H9 (cell line): Measurements from ENCODE around the gene MUC21. TPM values are rescaled to one million over a fixed set of nuclear protein-coding genes. Genes with fewer than 3 reads are reported as not detected.

Experiments used
- DNase-seq: peaks from one replicate; pipeline ENCODE4 v3.0.0-alpha.2; 2017
- H2AFZ ChIP-seq: one replicate; pipeline ENCODE4 v1.6.1; 2013; ENCODE audit warnings: mild to moderate bottlenecking, low read length, control low read depth, moderate library complexity
- H2AK5ac ChIP-seq: 2 replicates; pipeline ENCODE4 v1.6.1; 2013; ENCODE audit warnings: low read length, control low read depth, mixed read lengths; ENCODE audit not compliant: insufficient read length
- H2BK120ac ChIP-seq: one replicate; pipeline ENCODE4 v1.6.1; 2013; ENCODE audit warnings: low read depth, mild to moderate bottlenecking, low read length, control low read depth, inconsistent platforms; ENCODE audit not compliant: poor library complexity, severe bottlenecking
- H2BK12ac ChIP-seq: 2 replicates; pipeline ENCODE4 v1.6.1; 2013; ENCODE audit warnings: low read length, control low read depth, mixed read lengths, low read depth; ENCODE audit not compliant: insufficient read length
- H2BK15ac ChIP-seq: 2 replicates; pipeline ENCODE4 v1.6.1; 2013; ENCODE audit warnings: low read depth, low read length, control low read depth
- H2BK20ac ChIP-seq: one replicate; pipeline ENCODE4 v1.6.1; 2013; ENCODE audit warnings: low read depth, mild to moderate bottlenecking, low read length, control low read depth, inconsistent platforms; ENCODE audit not compliant: poor library complexity, severe bottlenecking
- H2BK5ac ChIP-seq: 2 replicates; pipeline ENCODE4 v1.6.1; 2013; ENCODE audit warnings: low read length, control low read depth, mixed read lengths; ENCODE audit not compliant: insufficient read length
- H3K14ac ChIP-seq: 2 replicates; pipeline ENCODE4 v1.6.1; 2013; ENCODE audit warnings: low read length, control low read depth; ENCODE audit not compliant: insufficient read depth
- H3K18ac ChIP-seq: 2 replicates; pipeline ENCODE4 v1.6.1; 2013; ENCODE audit warnings: low read depth, mild to moderate bottlenecking, mixed read lengths, low read length, control low read depth; ENCODE audit not compliant: insufficient read length
- H3K23ac ChIP-seq: 2 replicates; pipeline ENCODE4 v1.6.1; 2013; ENCODE audit warnings: low read length, control low read depth, mixed read lengths, low read depth; ENCODE audit not compliant: insufficient read length
- H3K23me2 ChIP-seq: 2 replicates; pipeline ENCODE4 v1.6.1; 2013; ENCODE audit warnings: low read depth, mild to moderate bottlenecking, mixed read lengths, low read length, control low read depth; ENCODE audit not compliant: insufficient read length, poor library complexity, severe bottlenecking
- H3K27ac ChIP-seq: 2 replicates; pipeline ENCODE4 v1.5.1; 2013; ENCODE audit warnings: low read length, control low read depth, mixed read lengths, low read depth; ENCODE audit not compliant: insufficient read length
- H3K27me3 ChIP-seq: 2 replicates; pipeline ENCODE4 v1.6.1; 2013; ENCODE audit warnings: low read length, control low read depth, inconsistent platforms; ENCODE audit not compliant: insufficient read depth
- H3K4ac ChIP-seq: 2 replicates; pipeline ENCODE4 v1.6.1; 2013; ENCODE audit warnings: low read depth, mild to moderate bottlenecking, control low read depth, inconsistent platforms, low read length, moderate library complexity
- H3K4me1 ChIP-seq: 2 replicates; pipeline ENCODE4 v1.6.1; 2013; ENCODE audit warnings: low read length, control low read depth, inconsistent platforms; ENCODE audit not compliant: insufficient read depth
- H3K4me2 ChIP-seq: 2 replicates; pipeline ENCODE4 v1.6.1; 2013; ENCODE audit warnings: low read length, control low read depth, mixed read lengths; ENCODE audit not compliant: insufficient read length, insufficient read depth
- H3K56ac ChIP-seq: 2 replicates; pipeline ENCODE4 v1.6.1; 2013; ENCODE audit warnings: low read depth, mild to moderate bottlenecking, mixed read lengths, low read length, control low read depth; ENCODE audit not compliant: insufficient read length
- H3K79me1 ChIP-seq: 2 replicates; pipeline ENCODE4 v1.6.1; 2013; ENCODE audit warnings: low read depth, mild to moderate bottlenecking, moderate library complexity, low read length, control low read depth, inconsistent platforms; ENCODE audit not compliant: insufficient read depth, poor library complexity, severe bottlenecking
- H3K79me2 ChIP-seq: 2 replicates; pipeline ENCODE4 v1.6.1; 2013; ENCODE audit warnings: low read length, control low read depth, inconsistent platforms; ENCODE audit not compliant: insufficient read depth
- H3K9ac ChIP-seq: 2 replicates; pipeline ENCODE4 v1.6.1; 2013; ENCODE audit warnings: low read length, control low read depth, mixed read lengths; ENCODE audit not compliant: insufficient read length; ENCODE audit errors: extremely low read depth
- H3K9me3 ChIP-seq: one replicate; pipeline ENCODE4 v1.6.1; 2013; ENCODE audit warnings: low read depth, low read length, inconsistent platforms; ENCODE audit not compliant: control insufficient read depth
- H3T11ph ChIP-seq: one replicate; pipeline ENCODE4 v1.6.1; 2013; ENCODE audit warnings: mild to moderate bottlenecking, low read length, control low read depth, inconsistent platforms
- H4K20me1 ChIP-seq: one replicate; pipeline ENCODE4 v1.6.1; 2013; ENCODE audit not compliant: control insufficient read depth, insufficient read length, insufficient read depth
- H4K5ac ChIP-seq: 2 replicates; pipeline ENCODE4 v1.6.1; 2013; ENCODE audit warnings: low read depth, mild to moderate bottlenecking, mixed read lengths, low read length, control low read depth; ENCODE audit not compliant: insufficient read length
- H4K8ac ChIP-seq: replicated peaks from 2 replicates; pipeline ENCODE4 v1.6.1; 2013; ENCODE audit warnings: low read length, control low read depth, mixed read lengths, low read depth; ENCODE audit not compliant: insufficient read length
- H4K91ac ChIP-seq: 2 replicates; pipeline ENCODE4 v1.6.1; 2013; ENCODE audit warnings: low read depth, mild to moderate bottlenecking, moderate library complexity, mixed read lengths, low read length, control low read depth; ENCODE audit not compliant: insufficient read length
- H3K27ac Mint-ChIP-seq, 3 experiments: 2 replicates in 2 of 3; 3 replicates in 1 of 3; pipeline ENCODE4 v1.8.0; 2020 to 2021; ENCODE audit warnings: mixed read lengths in 3 of 3, mild to moderate bottlenecking in 1 of 3, moderate library complexity in 1 of 3
- H3K27me3 Mint-ChIP-seq: 2 replicates; pipeline ENCODE4 v1.8.0; 2021; ENCODE audit warnings: low read depth, mild to moderate bottlenecking, moderate library complexity, mixed read lengths
- H3K36me3 Mint-ChIP-seq, 3 experiments: 2 replicates in 2 of 3; 3 replicates in 1 of 3; pipeline ENCODE4 v1.8.0; 2020 to 2021; ENCODE audit warnings: low read depth in 3 of 3, mixed read lengths in 3 of 3; ENCODE audit not compliant: insufficient read depth in 1 of 3
- H3K4me1 Mint-ChIP-seq, 2 experiments: 2 replicates each; pipeline ENCODE4 v1.8.0; 2020; ENCODE audit warnings: mixed read lengths in 2 of 2
- H3K4me3 Mint-ChIP-seq, 2 experiments: 2 replicates in 1 of 2; 3 replicates in 1 of 2; pipeline ENCODE4 v1.8.0; 2020 to 2021; ENCODE audit warnings: mild to moderate bottlenecking in 2 of 2, mixed read lengths in 2 of 2, moderate library complexity in 1 of 2
- H3K9me3 Mint-ChIP-seq, 2 experiments: 2 replicates in 1 of 2; 3 replicates in 1 of 2; pipeline ENCODE4 v1.8.0; 2020; ENCODE audit warnings: mild to moderate bottlenecking in 2 of 2, mixed read lengths in 2 of 2, moderate library complexity in 1 of 2
- CTCF ChIP-seq: fragments of 200-600 bp; sonication (generic); conservative IDR thresholded peaks from 3 replicates; pipeline ENCODE4 v1.8.0; 2021; ENCODE audit warnings: antibody characterized with exemption, mild to moderate bottlenecking
- WGBS: extraction: QIAGEN DNeasy Blood & Tissue Kit; methylation state at CpG from one replicate; pipeline ENCODE4 v1.1.7; 2013; ENCODE audit warnings: missing lambda C conversion rate, low lambda C conversion rate, mixed read lengths; ENCODE audit not compliant: insufficient read length; ENCODE audit errors: extremely low coverage; 5-methylcytosine and 5-hydroxymethylcytosine counted together
- total RNA-seq: library from RNA; stranded (reverse); gene quantifications from 2 replicates; pipeline ENCODE4 v1.2.1, GENCODE V29; 2021

The MUC21 gene
- total RNA-seq, 1 experiment from 2014 or later: not detected

DNA sequence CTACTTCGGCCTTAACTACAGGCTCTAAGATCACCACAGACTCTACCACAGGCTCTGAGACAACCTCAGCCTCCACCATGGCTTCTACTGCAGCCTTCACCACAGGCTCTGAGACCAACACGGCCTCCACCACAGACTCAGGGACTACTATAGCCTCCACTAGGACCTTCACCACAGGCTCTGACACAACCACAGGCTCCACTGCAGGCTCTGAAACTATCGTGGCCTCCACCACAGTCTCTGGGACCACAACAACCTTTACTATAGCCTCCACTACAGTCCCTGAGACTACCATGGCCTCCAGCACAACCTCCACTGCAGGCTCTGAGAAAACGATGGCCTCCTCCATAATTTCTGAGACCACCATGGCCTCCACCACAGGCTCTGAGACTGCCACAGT lies 42.1 kb downstream of the MUC21 start:
- no peak for DNase-seq
- Mint-ChIP-seq H3K9me3 (peaks cover 13 to 23% of the 10 kb centered on the region in 2 experiments; a peak in 4 of 5 replicates), H3K4me3 (no peak overlapping the region; a peak in 1 of 5 replicates), H3K36me3 (peaks cover 0 to 2% (median 0%) of the 10 kb centered on the region in 3 experiments; a peak in 3 of 7 replicates), H3K27me3 (peaks cover 14% of the 10 kb centered on the region), H3K4me1 (no peaks in the 10 kb centered on the region), H3K27ac (peak overlapping the region in 2 of 3 experiments; percentile 40 to 73; a peak in 2 of 7 replicates)
- Histone ChIP-seq H2BK20ac (no peak overlapping the region), H3K18ac (no peak overlapping the region), H2BK120ac (no peak overlapping the region), H3K27ac (no peak overlapping the region), H3K27me3 (no peaks in the 10 kb centered on the region), H3T11ph (no peak overlapping the region), H3K9me3 (no peaks in the 10 kb centered on the region), H4K8ac (no peak overlapping the region), H3K9ac (no peak overlapping the region), H4K91ac (no peak overlapping the region), H2BK15ac (no peak overlapping the region), H3K4me1 (no peaks in the 10 kb centered on the region), H2BK12ac (no peak overlapping the region), H3K56ac (no peak overlapping the region), H3K79me2 (no peaks in the 10 kb centered on the region), H3K4me2 (no peak overlapping the region), H3K4ac (no peak overlapping the region), H3K79me1 (no peaks in the 10 kb centered on the region), H2BK5ac (no peak overlapping the region), H3K23me2 (no peaks in the 10 kb centered on the region), H4K20me1 (no peaks in the 10 kb centered on the region), H3K23ac (no peak overlapping the region), H3K14ac (no peak overlapping the region), H2AK5ac (no peak overlapping the region), H2AFZ (no peak overlapping the region), H4K5ac (no peak overlapping the region)
- no CpG with 5 or more reads among the region's 4 CpGs for WGBS
- TF ChIP-seq CTCF: no peak
